ENCODE measurements around the gene JMJD4.

Gene JMJD4, protein sequence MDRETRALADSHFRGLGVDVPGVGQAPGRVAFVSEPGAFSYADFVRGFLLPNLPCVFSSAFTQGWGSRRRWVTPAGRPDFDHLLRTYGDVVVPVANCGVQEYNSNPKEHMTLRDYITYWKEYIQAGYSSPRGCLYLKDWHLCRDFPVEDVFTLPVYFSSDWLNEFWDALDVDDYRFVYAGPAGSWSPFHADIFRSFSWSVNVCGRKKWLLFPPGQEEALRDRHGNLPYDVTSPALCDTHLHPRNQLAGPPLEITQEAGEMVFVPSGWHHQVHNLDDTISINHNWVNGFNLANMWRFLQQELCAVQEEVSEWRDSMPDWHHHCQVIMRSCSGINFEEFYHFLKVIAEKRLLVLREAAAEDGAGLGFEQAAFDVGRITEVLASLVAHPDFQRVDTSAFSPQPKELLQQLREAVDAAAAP

DNA sequence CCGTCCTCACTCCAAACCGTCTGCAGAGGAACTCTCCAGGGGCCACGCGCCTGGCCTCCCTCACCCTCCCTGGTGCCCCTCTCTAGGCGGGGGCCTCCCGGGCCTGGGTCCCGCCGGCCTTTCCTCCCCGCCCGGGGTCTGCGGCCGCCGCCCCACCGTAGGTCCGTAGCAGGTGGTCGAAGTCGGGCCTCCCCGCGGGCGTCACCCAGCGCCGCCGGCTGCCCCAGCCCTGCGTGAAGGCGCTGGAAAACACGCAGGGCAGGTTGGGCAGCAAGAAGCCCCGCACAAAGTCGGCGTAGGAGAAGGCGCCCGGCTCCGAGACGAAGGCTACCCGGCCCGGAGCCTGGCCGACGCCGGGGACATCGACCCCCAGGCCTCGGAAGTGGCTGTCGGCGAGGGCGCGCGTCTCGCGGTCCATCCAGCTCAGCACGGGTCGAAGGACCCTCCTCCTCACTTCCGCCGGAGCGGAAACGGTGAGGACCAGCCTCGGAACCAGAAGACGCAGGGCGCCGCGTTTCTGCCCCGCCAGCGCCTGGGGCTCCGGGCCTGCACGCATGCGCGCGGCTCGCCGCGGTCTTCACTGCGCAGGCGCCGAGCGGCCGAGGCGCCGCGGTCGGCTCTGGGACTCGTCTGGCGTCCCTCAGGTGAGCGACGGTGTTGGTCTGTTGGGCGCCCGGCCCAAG, at the start of gene JMJD4, which contains the start of gene SNAP47:
Gene JMJD4 (minus strand): TSS at position 447 of the 683 bp plus-strand sequence. CDS start 29 bp downstream, at position 418.
Gene SNAP47 (plus strand): TSS at position 580 of the 683 bp plus-strand sequence. CDS start 12,302 bp downstream, outside the sequence.
- peak within 1 kb of the TSS; percentile 76 for H3K27ac ChIP-seq (ENCODE audit: low read length)
- H3K9me3 ChIP-seq (ENCODE audit: control insufficient read depth in 2 of 2, low read length in 2 of 2): no peaks in the 10 kb centered on the region
- H3K4me3 ChIP-seq (ENCODE audit: low read length in 2 of 2): peak within 1 kb of the TSS; percentile 88
- H3K4me1 ChIP-seq (ENCODE audit: control insufficient read depth, insufficient read depth, low read length): peaks cover 46% of the 10 kb centered on the region
- H3K27me3 ChIP-seq (ENCODE audit: control insufficient read depth in 1 of 2, insufficient read depth in 2 of 2, low read length in 2 of 2): no peaks in the 10 kb centered on the region
- H3K9ac ChIP-seq (ENCODE audit: low read length in 2 of 2): peak within 1 kb of the TSS; percentile 82 to 90
- H3K36me3 ChIP-seq (ENCODE audit: control insufficient read depth in 2 of 2, insufficient read depth in 2 of 2, low read length in 2 of 2): peaks cover 15 to 16% of the 10 kb centered on the region in 2 donors

DNA sequence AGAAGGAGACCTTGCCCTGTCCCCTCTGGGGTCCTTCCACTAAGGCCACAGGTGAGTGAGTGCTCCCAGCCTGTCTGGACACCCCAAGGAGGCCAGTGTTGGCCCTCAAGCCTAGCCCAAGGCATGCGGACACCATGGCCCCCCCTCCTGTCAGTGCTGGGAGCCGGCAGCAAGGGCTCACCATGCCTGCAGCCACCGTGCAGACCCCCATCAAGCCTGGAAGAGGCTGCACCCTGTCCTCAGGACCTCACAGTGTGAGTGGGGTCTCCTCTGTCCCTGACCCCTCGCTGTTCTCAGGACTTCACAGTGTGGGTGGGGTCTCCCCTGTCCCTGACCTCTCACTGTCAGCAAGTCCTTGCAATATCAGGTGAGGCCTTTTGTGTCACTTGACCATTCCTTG, 47.1 kb upstream of the JMJD4 start:
- no peak overlapping the region for H3K9ac ChIP-seq (ENCODE audit: low read length in 2 of 2)
- no peak overlapping the region for H3K4me3 ChIP-seq (ENCODE audit: low read length in 2 of 2)
- H3K27ac ChIP-seq (ENCODE audit: low read length): no peak overlapping the region
- no peaks in the 10 kb centered on the region for H3K9me3 ChIP-seq (ENCODE audit: control insufficient read depth in 2 of 2, low read length in 2 of 2)
- peaks cover 34% of the 10 kb centered on the region for H3K4me1 ChIP-seq (ENCODE audit: control insufficient read depth, insufficient read depth, low read length)
- no peaks in the 10 kb centered on the region for H3K27me3 ChIP-seq (ENCODE audit: control insufficient read depth in 1 of 2, insufficient read depth in 2 of 2, low read length in 2 of 2)
- H3K36me3 ChIP-seq (ENCODE audit: control insufficient read depth in 2 of 2, insufficient read depth in 2 of 2, low read length in 2 of 2): peaks cover 9 to 14% of the 10 kb centered on the region in 2 donors

GRCh38 chr1:227781314-227781930, 46.3 kb upstream of the JMJD4 start:
- Histone ChIP-seq H3K27me3 (ENCODE audit: control insufficient read depth in 1 of 2, insufficient read depth in 2 of 2, low read length in 2 of 2) (no peaks in the 10 kb centered on the region), H3K4me1 (ENCODE audit: control insufficient read depth, insufficient read depth, low read length) (peaks cover 30% of the 10 kb centered on the region), H3K4me3 (ENCODE audit: low read length in 2 of 2) (no peak overlapping the region), H3K9ac (ENCODE audit: low read length in 2 of 2) (no peak overlapping the region), H3K27ac (ENCODE audit: low read length) (no peak overlapping the region), H3K9me3 (ENCODE audit: control insufficient read depth in 2 of 2, low read length in 2 of 2) (no peaks in the 10 kb centered on the region), H3K36me3 (ENCODE audit: control insufficient read depth in 2 of 2, insufficient read depth in 2 of 2, low read length in 2 of 2) (peaks cover 9 to 14% of the 10 kb centered on the region in 2 donors)

DNA sequence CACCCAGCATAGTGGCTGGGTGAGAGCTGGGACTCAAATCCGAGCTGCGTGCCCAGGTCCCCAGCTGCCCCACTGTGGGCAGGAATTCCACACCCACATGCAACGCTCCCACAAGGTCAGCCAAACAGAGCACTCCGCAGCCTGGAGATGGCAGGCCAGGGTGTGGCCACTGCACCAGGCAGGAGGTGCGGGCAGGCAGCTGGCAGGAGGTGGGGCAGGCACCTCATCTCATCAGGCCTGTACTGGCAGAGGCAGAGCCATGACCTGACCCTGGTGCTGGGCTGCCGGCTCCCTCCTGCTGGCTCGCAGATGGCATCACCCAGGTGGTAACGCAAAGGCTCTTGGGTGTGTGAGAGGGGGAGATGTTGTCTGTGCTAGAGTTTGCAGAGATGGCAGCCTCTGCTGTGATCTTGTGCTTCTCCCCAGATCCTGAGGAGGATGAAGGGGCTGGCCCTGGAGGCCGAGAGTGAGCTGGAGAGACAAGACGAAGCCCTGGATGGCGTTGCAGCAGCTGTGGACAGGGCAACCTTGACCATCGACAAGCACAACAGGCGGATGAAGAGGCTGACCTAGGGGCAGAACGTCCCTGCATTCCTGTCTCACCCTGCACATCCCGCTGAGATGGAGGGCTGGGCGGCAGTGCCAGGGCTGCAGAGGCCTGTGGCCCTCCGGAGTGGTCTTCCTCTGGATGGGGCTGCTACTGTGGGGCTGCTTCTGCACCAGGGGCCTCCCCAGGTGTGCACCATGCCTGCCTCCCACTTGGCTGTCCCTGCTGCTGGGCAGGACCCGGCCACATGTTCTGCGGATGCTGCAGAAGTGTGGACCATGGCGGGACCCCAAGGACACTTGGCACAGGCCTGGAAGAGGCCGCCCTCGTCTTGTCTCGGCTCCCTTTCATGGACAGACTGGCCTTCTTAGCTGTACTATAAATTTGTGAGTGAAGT, 45.3 kb upstream of the JMJD4 start:
- Histone ChIP-seq H3K4me3 (ENCODE audit: low read length in 2 of 2) (no peak overlapping the region), H3K9me3 (ENCODE audit: control insufficient read depth in 2 of 2, low read length in 2 of 2) (no peaks in the 10 kb centered on the region), H3K9ac (ENCODE audit: low read length in 2 of 2) (no peak overlapping the region), H3K27me3 (ENCODE audit: control insufficient read depth in 1 of 2, insufficient read depth in 2 of 2, low read length in 2 of 2) (no peaks in the 10 kb centered on the region), H3K27ac (ENCODE audit: low read length) (no peak overlapping the region), H3K36me3 (ENCODE audit: control insufficient read depth in 2 of 2, insufficient read depth in 2 of 2, low read length in 2 of 2) (peaks cover 9 to 16% of the 10 kb centered on the region in 2 donors), H3K4me1 (ENCODE audit: control insufficient read depth, insufficient read depth, low read length) (peaks cover 32% of the 10 kb centered on the region)

DNA sequence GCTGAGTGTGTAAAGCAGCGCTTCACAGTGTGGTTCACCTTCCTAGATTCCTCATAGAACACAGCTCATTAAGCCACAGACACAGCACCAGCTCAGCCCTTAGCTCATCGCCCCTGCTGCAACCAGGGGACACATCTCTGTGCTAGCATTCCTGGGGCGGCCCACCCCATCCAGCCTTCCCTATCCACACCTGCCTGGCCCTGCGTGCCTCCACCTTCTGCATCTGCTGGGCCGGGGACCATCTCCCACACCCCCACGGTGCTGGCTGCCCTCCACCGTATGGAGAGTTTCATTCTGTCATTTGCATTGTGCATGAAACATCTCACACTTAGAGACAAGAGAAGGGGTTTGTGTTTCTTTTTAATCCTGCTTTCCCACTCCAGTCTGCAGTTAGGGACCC, 44.6 kb upstream of the JMJD4 start:
- Histone ChIP-seq H3K27me3 (ENCODE audit: control insufficient read depth in 1 of 2, insufficient read depth in 2 of 2, low read length in 2 of 2) (no peaks in the 10 kb centered on the region), H3K9ac (ENCODE audit: low read length in 2 of 2) (no peak overlapping the region), H3K4me1 (ENCODE audit: control insufficient read depth, insufficient read depth, low read length) (peaks cover 39% of the 10 kb centered on the region), H3K4me3 (ENCODE audit: low read length in 2 of 2) (no peak overlapping the region), H3K27ac (ENCODE audit: low read length) (no peak overlapping the region), H3K9me3 (ENCODE audit: control insufficient read depth in 2 of 2, low read length in 2 of 2) (no peaks in the 10 kb centered on the region), H3K36me3 (ENCODE audit: control insufficient read depth in 2 of 2, insufficient read depth in 2 of 2, low read length in 2 of 2) (peaks cover 9 to 16% of the 10 kb centered on the region in 2 donors)

GRCh38 chr1:227779021-227779441, 43.9 kb upstream of the JMJD4 start:
- Histone ChIP-seq H3K27ac (ENCODE audit: low read length) (peak overlapping the region; percentile 53), H3K9me3 (ENCODE audit: control insufficient read depth in 2 of 2, low read length in 2 of 2) (no peaks in the 10 kb centered on the region), H3K36me3 (ENCODE audit: control insufficient read depth in 2 of 2, insufficient read depth in 2 of 2, low read length in 2 of 2) (peaks cover 9 to 16% of the 10 kb centered on the region in 2 donors), H3K4me3 (ENCODE audit: low read length in 2 of 2) (no peak overlapping the region), H3K27me3 (ENCODE audit: control insufficient read depth in 1 of 2, insufficient read depth in 2 of 2, low read length in 2 of 2) (no peaks in the 10 kb centered on the region), H3K9ac (ENCODE audit: low read length in 2 of 2) (no peak overlapping the region), H3K4me1 (ENCODE audit: control insufficient read depth, insufficient read depth, low read length) (peaks cover 45% of the 10 kb centered on the region)

DNA sequence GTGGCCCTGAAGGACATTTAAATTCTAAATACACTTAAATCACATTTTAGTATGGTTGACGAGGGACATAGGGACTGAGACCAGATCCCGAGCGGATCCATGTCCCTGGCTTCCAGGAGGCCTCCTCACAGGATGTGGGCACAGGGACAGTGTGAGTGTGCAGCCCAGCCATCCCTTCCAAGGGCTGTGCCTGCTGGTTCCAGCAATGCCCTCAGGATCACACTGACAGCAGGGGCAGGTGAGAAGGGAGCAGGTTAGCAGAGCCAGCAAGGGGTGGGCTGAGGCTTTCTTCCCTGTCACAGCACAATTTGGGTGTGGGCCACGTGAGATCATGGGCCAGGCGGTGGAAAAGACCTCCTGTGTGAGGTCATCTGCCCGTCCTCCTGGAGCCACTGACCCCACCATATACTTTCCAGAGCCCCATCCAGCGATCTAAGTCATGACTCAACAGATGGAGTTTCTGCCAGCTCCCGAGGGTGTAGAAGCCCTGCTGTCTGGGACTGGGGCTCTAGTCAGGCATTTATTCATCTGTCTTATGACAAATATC, 43.4 kb upstream of the JMJD4 start:
- Histone ChIP-seq H3K9me3 (ENCODE audit: control insufficient read depth in 2 of 2, low read length in 2 of 2) (no peaks in the 10 kb centered on the region), H3K27ac (ENCODE audit: low read length) (peak overlapping the region; percentile 53), H3K9ac (ENCODE audit: low read length in 2 of 2) (no peak overlapping the region), H3K27me3 (ENCODE audit: control insufficient read depth in 1 of 2, insufficient read depth in 2 of 2, low read length in 2 of 2) (no peaks in the 10 kb centered on the region), H3K4me1 (ENCODE audit: control insufficient read depth, insufficient read depth, low read length) (peaks cover 48% of the 10 kb centered on the region), H3K36me3 (ENCODE audit: control insufficient read depth in 2 of 2, insufficient read depth in 2 of 2, low read length in 2 of 2) (peaks cover 9 to 16% of the 10 kb centered on the region in 2 donors), H3K4me3 (ENCODE audit: low read length in 2 of 2) (no peak overlapping the region)

DNA sequence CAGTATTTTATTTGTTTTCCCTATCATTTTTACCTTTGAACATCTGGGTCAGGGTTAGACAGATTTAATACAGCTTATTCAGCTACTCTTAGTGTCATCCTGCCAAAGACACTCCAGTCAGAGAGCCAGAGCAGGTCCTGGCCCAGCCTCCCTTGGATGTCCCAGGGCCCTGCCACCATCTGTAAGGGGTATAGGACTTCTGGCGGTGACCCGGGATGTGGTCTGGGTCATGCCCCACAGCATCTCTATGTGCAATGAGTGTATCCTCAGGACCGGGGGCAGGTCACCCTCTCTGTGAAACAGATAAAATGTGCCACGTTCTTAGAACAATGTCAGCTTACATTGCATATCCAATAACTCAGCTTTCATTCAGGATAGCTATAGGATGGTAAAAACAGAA, 42.5 kb upstream of the JMJD4 start:
- Histone ChIP-seq H3K27me3 (ENCODE audit: control insufficient read depth in 1 of 2, insufficient read depth in 2 of 2, low read length in 2 of 2) (no peaks in the 10 kb centered on the region), H3K9ac (ENCODE audit: low read length in 2 of 2) (no peak overlapping the region), H3K4me3 (ENCODE audit: low read length in 2 of 2) (no peak overlapping the region), H3K9me3 (ENCODE audit: control insufficient read depth in 2 of 2, low read length in 2 of 2) (no peaks in the 10 kb centered on the region), H3K36me3 (ENCODE audit: control insufficient read depth in 2 of 2, insufficient read depth in 2 of 2, low read length in 2 of 2) (peaks cover 9 to 16% of the 10 kb centered on the region in 2 donors), H3K27ac (ENCODE audit: low read length) (no peak overlapping the region), H3K4me1 (ENCODE audit: control insufficient read depth, insufficient read depth, low read length) (peaks cover 48% of the 10 kb centered on the region)

GRCh38 chr1:227777156-227777555, 42.1 kb upstream of the JMJD4 start:
- no peaks in the 10 kb centered on the region for H3K27me3 ChIP-seq (ENCODE audit: control insufficient read depth in 1 of 2, insufficient read depth in 2 of 2, low read length in 2 of 2)
- H3K9me3 ChIP-seq (ENCODE audit: control insufficient read depth in 2 of 2, low read length in 2 of 2): no peaks in the 10 kb centered on the region
- H3K4me3 ChIP-seq (ENCODE audit: low read length in 2 of 2): no peak overlapping the region
- no peak overlapping the region for H3K27ac ChIP-seq (ENCODE audit: low read length)
- peaks cover 8 to 16% of the 10 kb centered on the region in 2 donors for H3K36me3 ChIP-seq (ENCODE audit: control insufficient read depth in 2 of 2, insufficient read depth in 2 of 2, low read length in 2 of 2)
- H3K9ac ChIP-seq (ENCODE audit: low read length in 2 of 2): no peak overlapping the region
- H3K4me1 ChIP-seq (ENCODE audit: control insufficient read depth, insufficient read depth, low read length): peaks cover 48% of the 10 kb centered on the region
